HG02852 (cell line): ENCODE measurements around the gene ATP9A.
A peak's percentile ranks its signal among the peaks of the same experiment; 100 is the strongest.

Experiments used
- ATAC-seq: cut with Tn5 transposase; IDR thresholded peaks from one replicate; pipeline ENCODE4 v1.9.1; 2021; ENCODE audit warnings: mild to moderate bottlenecking, moderate library complexity; ENCODE audit not compliant: unreplicated experiment

The ATP9A gene

GRCh38 chr20:51631011-51631950 lies 136.9 kb downstream of the ATP9A start:
- no peak for ATAC-seq

DNA sequence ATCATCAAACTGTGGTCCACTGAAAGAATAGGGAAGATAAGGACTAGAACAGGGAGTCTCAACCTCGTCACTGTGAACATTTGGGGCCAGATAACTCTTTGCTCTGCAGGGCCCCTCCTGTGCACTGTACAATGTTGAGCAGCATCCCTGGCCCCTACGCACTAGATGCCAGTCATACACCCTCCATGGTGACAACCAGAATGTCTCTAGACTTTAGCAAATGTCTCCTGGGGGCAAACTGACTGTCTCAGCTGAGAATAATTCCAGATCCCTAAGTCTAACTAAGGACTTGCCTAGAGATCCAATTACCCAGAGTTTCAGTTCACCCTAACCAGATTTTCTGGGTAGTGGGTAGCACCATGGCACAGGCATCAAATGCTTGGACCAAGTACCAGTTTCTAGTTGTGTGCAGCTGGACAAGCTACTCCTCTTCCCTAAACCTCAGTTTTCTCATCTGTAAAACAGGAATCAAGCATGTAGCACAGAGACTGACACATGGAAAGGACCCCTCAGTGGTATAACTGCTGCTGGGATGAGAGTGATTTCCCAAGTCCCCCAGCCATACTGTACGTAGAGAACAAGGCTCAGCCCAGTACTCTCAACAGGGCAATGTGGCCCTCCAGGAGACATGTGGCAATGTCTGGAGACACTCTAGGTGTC lies 138.7 kb downstream of the ATP9A start:
- no peak for ATAC-seq

DNA sequence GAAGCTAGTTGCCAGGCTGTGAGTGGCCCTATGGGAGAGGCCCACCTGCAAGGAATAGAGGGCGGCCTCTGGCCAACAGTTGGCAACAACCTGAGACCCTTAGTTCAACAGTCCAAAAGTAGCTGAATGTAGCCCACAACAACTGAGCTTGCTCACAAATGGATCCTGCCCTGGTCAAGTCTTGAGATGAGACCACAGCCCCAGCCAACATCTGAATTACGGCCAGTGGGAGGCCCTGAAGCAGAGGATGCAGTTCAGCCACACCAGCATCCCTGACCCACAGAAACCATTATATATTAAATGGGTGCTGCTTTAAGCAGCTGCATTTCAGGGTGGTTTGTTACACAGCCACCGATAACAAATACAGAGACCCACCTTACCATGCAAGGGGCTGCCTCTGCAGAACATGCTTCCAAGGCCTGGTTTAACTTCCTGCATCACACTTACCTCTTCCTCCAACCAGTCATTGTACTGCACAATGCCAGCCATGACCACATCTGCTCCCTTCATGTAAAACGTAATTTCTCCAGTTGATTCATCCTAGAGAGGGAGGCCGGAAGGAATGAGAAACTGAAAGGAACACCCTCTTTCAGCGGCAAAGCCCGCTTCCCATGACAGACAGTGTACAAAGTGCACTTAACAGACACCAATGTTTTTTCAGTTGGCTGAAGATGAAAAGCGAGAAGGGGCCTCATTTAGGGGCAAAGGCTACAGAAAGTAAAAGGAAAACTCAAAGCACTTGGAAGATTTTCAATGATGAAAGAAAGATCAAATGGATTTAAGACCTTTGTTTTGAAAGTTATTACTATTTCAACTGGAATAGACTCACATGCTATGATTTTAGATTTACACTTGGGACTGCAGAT lies 139.4 kb downstream of the ATP9A start:
- ATAC-seq, result no peak

- ATAC-seq, result no peak
Measured at GRCh38 chr20:51627586-51627985, 140.6 kb downstream of the ATP9A start.

- no peak for ATAC-seq
Measured at GRCh38 chr20:51625105-51625504, 143.1 kb downstream of the ATP9A start.

DNA sequence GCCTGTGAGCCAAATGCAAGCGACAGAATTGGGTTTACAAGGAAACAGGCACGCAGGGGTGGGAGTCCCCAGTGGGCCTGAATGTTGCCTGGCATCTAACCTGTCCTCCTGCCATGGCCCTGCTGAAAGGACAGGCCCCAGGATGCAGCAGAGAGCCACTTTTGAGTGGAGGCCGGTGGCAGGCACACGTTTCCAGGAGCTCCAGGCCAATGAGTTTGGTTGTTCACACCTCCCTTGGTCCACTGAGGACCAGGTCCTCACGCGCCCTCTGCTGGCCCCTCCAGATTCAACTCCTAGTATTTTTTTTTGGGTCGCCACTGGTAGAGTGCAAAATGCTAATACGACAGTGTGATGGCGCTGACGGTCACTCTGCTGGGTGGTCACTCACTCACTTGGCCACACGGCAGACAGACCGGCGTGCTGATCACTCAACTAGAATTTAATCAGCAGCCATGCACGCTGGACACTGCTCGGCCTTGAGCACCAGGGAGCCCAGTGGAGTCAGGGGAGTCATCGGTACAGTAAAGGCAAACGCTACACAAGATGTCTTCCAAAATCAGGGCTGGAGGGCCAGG lies 143.9 kb downstream of the ATP9A start:
- peak; percentile 56 for ATAC-seq

DNA sequence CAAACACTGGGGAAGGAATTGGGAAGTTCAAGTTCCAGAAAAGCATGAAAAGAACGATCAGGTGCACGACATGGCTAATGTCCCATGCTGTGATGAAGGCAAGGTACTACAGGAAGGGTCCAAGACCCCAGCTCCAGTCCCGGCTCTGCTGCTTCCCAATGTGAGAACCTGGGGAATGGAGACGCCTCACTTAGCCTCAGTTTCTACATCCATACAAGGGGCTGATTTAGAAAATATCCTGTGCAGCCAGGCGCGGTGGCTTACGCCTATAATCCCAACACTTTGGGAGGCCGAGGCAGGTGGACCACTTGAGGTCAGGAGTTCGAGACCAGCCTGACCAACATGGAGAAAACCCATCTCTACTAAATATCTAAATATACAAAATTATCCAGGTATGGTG lies 144.9 kb downstream of the ATP9A start:
- no peak for ATAC-seq

DNA sequence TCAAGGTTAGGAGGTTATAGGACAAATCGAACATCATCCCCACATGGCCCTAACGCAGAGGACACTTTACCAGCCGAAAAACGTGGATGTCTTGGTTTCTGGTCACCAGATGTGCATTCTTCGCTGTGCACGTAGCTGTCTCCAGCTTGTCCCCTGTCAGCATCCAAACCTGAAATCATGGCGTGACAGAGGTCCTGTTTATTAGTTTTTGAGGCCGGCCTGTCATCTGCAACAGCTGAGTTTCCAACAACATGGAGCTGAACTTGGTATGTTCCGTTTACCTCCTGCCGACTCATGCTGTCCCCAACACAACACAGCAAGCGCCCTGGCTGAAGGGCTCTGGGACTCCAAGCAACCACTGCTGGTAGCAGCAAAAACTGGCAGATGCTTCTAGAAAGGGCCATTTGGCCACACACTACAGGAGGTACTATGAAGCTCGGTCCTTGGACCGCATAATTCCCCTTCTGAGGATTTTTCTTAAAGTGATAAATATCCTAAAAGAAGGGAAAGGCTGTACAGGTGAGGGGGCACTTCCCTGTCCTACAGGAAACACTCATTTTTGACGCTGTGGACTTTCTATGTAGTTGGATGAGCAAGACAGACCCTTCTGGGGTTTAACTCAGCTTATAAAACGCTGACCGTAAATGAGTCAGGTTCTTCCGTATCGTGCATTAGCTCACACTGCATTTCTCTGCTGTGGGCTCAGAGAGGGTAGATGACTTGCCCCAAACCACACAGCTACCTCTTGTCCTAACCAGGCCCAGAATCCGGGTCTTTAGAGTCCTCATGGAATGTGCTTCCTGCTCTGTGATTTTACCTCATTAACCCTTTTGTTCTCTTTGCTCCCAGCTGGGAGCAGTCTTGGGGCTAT lies 146.0 kb downstream of the ATP9A start:
- ATAC-seq, result no peak

GRCh38 chr20:51620432-51620831 lies 147.8 kb downstream of the ATP9A start:
- ATAC-seq, result no peak

- ATAC-seq, result no peak
Measured at GRCh38 chr20:51616060-51616459, 152.1 kb downstream of the ATP9A start.

DNA sequence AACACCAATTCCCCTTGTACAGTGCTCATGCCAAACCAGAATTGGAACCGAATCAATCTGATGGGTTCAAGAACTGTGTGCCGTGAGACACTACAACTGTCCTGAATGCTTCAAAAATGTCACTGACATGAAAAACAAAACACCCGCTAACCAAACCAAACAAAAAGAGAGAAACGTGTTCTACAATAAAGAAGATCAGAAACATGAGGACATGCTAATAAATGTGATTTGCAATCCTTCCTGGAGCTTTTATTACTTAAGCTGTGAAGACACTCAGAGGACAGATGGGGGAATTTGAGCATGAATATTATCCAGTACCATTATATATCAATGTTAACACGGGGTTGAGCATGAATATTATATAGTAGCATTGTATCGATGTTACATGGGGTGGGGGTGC lies 153.5 kb downstream of the ATP9A start:
- ATAC-seq, result no peak

GRCh38 chr20:51613580-51613979 lies 154.6 kb downstream of the ATP9A start:
- ATAC-seq, result no peak

DNA sequence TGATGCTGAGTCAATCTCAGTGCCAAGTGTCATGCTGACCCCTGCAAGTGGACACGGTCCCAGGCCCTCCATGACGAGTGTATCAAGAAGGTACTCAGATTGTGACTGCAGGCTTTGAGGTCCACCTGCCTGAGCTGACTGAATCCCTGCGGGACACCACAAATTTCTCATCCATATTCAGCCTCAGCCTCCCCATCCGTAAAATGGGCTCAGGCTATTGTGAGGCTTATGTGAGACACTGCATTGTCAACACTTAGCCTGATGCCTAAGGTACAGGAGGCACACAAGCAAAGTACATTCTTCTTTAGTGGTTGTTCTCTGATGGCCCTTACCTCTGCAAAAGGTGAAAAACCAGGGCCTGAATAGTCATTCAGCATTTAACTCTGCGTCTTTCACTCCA lies 155.3 kb downstream of the ATP9A start:
- ATAC-seq, result no peak

DNA sequence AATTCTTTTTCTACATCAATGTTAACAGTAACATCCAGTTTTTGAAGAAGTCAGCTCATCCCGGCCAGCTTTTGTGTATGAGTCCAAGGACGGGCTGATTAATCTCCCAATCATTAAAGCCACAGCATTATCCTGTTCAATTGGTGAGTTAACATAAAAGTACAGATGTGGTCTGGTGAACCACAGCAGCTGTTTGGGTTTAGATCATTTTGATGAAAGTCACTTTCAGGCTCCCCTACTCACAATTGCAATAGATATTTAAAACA lies 156.6 kb downstream of the ATP9A start:
- ATAC-seq, result no peak

DNA sequence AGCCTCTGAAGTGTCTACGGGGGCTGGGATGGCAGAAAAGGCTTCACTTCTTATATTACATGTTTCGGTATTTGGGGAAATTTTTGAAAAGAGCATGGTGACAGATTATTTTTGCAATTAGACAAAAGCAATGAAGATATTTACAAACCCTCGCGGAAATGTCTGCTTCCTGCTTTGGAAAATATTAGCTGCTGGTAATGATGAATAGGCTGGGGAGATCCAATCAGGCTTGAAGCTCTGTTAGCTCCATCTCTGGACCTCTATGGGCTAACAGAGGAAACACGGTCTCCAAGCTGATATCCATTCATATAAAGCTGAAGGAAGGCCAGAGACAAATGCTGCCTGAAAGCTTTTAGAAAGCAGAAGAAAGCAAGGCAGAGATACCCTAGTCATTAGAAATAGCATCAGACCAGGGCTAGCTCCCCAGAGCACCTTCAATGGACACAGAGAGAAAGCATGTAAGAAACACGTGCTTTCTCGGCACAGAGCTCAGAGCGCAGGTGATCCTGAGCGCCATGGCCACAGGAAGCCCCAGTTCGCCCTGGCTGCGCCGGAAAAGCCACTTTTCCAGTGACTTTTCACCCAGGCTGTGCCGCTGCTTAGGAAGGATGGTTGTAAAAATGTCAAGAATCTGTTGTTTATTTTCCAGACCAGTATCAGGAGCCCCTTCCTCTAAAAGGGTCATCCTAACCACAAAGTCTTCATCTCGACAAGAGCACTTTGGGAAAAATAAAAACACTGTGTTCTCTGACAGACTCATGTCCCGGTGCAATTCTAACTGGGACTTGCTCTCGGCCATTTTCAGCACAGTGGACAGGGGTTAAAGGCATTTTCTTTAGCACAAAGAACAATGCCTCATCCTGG lies 157.2 kb downstream of the ATP9A start:
- ATAC-seq, result no peak

GRCh38 chr20:51610111-51610510 lies 158.1 kb downstream of the ATP9A start:
- ATAC-seq, result no peak

DNA sequence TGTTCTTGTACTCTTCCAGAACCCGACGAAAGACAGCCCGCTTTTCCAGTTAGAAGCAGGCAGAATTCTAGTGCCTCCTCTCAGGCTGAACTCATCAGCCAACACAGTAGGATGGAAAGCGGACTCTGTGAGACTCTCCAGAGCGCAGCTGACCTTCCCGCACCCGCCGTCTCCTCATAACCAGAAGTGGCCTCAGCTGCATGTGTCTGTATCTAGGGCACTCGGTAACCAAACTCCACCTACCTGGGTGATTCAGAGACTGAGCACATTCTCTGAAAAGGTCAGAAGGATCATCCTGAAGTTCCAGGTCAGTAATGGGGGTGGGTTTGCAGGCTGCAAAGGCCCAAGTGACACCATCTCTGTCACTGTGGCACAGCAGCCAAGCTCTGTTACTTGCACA lies 158.9 kb downstream of the ATP9A start:
- ATAC-seq, result no peak

GRCh38 chr20:51608061-51608460 lies 160.1 kb downstream of the ATP9A start:
- ATAC-seq, result peak; percentile 56

DNA sequence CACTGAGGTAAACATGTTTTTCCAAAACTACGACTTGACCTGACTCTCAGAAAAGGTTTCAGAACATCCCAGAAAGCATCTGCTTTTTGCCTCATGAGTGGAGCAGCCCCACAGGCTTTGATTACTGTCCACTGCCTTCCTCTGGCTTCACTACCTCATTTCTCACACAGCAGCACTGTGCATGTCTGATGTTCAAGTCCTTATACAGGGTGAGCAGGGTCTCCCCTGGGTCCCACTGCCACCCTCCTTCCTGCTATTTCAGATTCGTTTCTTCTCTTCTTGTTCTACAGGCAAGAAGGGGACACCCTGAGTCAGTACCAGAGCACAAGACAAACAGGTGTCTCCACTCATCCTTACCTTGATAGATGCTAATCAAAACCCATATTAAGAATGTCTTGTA lies 161.0 kb downstream of the ATP9A start:
- no peak for ATAC-seq
